GM18507 (cell line): ENCODE data around the gene ARX.

Experiments used
- DNase-seq: peaks from one replicate; pipeline ENCODE4 v3.0.0; 2011; ENCODE audit warnings: low read depth; ENCODE audit not compliant: insufficient read length; ENCODE audit errors: extremely low spot score
- FAIRE-seq: peaks from 2 replicates; lab custom pipeline; 2011; peaks lifted over from hg19 to GRCh38; lab: Jason Lieb, UNC

ARX gene

DNA sequence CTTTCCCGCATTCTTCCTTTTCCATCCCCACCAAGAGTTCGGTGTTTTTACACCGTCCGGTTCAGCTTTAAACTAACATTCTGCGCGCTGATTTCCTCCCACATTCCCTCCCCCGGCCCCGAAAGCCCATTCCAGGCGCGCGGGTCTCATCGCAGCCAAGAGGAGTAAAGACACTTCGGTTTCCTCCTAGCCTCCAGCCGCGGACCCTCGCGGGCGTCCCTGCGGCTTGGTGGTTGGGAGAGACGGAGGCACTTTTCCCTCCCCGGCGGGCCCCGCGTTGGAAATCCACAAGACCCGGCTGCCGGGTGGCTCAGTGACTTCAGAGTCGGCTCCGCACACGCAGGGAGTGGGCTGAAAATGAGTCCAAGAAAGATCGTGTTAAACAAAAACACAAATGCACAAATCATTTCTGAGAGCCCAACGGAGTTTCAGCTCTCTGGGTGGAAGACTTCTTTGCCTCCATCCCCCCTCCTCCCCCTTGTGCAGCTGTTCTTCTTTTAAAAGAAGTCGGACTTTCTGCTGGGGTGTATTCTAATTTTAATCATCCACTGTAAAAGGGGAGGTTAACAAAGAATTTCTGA is 2.0 kb upstream of the ARX start:
- no peak for DNase-seq
- FAIRE-seq = no peak

DNA sequence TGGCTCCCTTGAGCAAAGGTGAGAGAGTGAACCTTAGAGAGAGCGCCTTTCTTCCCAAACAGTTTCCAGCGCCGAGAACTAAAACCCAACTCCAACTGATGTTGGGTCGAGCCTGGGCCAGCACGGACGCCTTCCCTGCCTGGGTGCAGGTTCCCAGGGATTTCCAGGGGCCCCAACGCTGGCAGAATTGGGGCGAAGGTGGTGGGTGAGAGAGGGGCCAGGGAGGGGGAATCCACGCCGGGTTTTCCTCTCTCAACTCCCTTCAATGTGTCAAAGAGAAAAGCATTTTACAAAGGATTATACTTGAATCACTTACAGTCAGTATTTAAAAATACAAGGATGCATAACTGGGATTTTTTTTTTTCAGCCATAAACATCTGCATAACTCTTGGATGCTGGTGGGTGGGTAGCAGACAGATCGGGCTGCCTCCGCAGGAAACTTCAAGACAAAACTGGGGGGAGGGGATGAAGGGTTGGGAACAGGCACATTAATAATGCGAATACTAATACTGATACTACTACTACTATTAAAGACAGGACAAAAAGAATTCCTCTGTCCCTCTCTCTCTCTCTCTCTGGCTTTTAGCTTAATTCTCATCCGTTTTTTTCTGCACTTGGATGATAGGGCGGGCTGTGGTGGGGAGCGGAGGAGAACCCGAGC is 1.3 kb upstream of the ARX start:
- DNase-seq (no peak), FAIRE-seq (no peak)

DNA sequence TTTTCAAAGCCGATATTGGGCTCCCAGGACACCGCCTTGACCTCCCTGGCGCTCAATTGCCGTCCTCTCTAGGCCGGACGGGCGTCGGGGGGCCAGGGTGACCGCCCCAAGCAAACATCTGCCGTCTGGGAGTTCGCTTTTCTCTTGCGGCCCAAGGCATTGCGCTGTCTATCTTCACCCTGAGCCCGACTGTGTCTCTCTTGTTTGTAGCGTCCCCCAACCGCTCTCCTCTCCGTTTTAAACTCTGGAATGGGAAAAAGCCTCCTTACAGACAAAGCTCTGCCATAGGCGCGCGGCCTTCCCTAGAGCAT is 551 bp upstream of the ARX start:
- FAIRE-seq (no peak), DNase-seq (no peak)

DNA sequence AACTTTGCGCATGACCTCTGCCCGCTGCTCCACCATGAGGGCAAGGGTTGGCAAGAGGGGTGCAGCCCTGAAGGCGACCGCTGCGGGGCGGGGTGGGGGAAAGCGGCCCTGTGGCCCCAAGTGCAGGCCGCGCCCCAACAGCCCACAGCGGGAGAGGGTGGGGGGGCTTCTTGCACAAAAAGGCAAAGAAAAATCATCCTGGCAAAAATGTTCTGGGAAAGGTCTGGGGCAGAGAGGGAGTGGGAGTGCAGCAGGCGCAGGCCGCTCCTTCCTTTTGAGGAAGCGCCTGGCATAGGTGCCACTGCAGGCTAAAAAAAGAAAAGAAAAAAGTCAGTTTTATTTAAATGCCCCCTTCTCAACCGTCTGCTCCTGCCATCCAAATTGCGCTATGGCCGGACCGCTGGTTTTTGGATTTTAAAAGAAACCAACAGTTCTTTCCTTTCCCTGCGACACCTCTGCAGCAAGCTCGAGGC is 1.4 kb downstream of the ARX start:
- no peak for DNase-seq
- FAIRE-seq = no peak

DNA sequence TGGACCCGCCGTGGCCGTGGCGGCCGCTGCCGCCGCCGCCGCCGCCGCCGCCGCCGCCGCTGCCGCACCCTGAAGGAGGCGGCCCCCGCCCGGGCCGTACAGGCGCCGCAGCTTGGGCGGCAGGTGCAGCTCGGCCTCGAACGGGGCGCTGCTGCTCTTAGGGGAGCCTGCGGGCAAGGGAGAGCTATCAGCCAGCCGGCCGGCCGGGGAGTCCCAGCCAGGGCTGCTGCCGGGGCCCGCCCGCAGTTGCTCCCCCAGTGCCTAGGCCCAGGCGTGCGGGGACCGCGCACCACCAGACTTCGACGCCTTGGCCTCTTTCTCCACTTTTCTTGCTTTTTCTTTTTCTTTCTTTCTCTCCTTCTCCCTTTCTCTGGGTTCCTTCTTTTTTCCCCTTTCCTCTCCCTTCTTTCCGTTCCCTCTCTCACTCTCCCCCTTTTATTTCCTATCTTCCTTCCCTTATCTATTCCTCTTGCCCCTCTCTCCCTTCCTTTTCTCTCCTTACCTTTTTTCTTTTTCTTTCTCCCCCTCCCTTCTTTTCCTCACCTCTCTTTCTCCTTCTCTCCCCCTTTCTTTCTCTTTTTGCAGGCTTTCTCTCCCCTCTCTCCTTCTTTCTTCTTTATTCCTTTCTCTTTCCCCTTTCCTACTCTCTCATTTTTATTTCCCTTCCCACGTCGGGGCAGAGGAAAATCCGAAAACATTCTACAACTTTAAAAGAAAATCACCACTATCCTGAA is 2.0 kb downstream of the ARX start:
- no peak for FAIRE-seq
- no peak for DNase-seq

DNA sequence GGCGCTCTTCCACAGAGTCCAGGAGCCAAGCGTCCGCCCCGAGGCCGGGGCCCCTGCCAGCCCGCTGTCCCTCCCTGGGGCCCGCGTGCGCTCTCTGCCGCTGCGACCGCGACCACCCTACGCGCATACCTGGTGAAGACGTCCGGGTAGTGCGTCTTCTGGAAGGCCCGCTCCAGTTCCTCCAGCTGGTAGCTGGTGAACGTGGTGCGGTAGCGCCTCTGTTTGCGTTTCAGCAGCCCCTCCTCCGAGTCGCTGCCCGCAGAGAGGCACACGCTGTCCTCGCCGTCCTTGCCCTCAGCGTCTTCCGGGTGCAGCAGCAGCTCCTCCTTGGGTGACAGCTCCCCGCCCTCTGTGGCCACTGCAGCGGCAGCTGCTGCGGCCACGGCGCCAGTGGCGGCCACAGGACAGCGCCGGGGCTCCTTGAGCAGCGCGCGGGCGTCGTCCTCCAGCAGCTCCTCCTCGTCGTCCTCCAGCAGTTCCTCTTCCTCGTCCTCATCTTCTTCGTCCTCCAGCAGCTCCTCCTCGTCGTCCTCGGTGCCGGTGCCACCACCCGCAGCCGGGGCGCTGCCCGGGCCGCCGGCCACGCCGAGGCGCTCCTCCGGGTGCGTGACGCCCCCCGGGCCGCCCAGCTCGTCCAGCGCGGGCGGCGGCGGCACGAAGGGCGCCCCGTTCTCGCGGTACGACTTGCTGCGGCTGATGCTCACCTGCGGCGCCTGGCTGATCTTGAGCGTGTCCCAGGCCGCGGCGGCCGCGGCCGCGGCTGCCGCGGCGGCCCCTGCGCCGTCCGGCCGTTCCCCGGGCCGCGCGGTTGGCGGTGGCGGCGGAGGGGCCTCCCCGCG is 2.8 kb downstream of the ARX start:
- FAIRE-seq (no peak), DNase-seq (no peak)

DNA sequence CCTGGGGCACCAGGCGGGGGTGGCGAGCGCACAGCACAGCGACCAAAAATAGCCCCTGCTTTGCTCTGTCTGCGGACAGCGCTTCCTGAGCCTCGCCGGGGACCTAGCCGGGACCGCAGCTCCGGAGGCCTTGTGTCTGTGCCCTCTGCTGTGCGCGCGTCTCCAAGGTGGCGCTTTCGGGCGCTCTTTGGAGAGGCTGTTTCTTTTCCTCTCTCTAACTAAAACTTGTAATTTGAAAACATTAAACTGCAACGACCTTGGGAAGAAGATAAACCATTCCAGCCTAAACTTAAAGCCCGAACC is 3.4 kb downstream of the ARX start:
- no peak for DNase-seq
- FAIRE-seq = no peak

DNA sequence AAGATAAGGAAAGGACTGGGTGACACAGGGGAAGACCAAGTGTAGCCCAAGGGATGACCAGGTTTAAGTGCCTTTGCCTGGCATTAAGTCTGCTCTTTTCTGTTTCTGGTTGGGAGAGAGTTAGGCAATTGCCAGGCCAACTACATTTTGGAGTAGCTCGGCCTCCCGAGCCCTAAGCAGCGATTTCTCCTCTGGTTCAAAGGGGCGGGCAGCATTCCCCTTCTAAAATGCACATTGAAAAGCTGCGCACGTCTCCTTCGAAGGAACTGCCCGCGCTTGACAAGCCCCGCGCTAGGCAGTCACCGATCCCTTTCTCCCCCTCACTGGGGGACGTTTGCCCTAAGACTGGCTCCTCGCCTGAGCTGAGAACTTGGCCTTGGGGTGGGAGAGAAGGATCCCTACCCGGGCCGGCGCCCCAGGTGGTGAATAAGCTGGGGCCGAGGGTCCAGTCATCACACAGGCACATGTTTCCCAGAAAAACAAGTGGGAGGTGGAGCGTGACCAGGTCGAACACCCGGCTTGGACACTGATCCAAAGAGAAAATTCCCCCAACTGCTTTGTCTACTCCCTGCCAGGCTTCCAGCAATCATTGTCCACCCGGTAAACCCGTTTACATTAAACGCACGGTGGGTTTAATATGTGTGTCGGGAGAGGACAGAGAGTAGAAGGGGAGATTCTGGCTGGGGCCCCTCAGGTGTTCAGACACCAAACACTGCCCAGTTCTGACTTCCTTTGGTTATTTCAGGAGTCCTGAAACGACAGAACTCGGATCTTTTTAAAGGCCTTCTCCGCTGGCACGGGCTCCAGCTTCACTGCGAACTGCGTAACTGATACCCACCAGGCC is 4.0 kb downstream of the ARX start:
- no peak for DNase-seq
- FAIRE-seq = peak; percentile 56

DNA sequence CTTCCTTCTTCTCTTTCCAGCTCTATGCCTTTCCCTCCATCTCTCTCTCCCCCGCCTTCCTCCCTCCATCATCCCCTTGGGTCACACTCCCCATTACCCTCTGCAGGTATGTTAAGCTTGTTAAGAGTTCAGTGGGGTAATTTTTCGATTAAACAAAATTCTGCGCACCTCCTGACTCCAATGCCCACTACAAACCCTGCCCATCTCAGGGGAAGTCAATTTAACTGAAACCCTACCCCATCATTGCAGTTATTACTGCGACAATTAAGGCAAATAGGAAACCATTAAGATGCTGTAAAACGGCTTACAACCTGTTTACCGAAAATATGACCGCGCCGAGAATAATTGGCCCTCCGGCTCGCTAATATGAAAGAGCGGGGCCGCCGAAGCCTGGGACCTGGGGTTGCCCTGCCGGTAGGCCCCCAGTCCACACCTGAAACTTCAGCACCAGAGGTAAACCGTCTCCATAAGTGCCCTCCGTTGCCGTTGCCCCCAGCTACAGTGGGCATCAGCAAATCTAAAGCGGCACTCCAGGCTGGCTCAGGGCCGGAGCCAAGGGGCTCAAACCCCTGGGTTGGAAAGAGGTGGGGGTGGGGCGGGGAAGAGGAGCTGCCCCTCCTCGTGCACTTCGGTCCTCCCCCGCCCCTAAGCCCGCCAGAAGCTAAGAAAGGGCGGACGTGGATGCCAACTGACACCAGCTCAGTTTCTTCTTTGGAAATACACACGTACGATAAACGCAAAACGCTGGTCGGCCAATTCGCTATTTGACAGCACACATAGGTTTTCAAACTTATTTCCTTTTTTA is 4.8 kb downstream of the ARX start:
- no peak for FAIRE-seq

DNA sequence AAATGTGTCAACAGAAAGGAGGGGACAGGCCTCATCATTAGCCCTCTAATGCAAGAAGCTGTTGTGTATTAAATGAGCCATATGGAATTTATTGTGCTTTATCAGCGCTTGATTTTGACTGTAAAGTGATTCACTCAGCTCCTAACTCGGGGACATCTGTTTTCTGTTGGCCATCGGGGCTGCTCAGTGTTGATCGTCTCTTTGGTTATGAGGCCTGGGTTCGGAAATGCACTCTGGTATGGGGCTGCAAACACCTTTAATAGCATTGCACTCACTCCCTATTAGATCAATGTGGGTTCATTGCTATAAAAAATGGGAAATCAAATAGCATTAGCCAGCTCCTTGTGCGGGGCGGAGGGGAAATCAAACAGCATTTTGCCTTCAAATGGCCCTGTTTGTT is 6.4 kb downstream of the ARX start:
- FAIRE-seq (no peak), DNase-seq (no peak)

More for the DNA sequence above, 4.8 kb downstream of the ARX start:
- no peak for DNase-seq

DNA sequence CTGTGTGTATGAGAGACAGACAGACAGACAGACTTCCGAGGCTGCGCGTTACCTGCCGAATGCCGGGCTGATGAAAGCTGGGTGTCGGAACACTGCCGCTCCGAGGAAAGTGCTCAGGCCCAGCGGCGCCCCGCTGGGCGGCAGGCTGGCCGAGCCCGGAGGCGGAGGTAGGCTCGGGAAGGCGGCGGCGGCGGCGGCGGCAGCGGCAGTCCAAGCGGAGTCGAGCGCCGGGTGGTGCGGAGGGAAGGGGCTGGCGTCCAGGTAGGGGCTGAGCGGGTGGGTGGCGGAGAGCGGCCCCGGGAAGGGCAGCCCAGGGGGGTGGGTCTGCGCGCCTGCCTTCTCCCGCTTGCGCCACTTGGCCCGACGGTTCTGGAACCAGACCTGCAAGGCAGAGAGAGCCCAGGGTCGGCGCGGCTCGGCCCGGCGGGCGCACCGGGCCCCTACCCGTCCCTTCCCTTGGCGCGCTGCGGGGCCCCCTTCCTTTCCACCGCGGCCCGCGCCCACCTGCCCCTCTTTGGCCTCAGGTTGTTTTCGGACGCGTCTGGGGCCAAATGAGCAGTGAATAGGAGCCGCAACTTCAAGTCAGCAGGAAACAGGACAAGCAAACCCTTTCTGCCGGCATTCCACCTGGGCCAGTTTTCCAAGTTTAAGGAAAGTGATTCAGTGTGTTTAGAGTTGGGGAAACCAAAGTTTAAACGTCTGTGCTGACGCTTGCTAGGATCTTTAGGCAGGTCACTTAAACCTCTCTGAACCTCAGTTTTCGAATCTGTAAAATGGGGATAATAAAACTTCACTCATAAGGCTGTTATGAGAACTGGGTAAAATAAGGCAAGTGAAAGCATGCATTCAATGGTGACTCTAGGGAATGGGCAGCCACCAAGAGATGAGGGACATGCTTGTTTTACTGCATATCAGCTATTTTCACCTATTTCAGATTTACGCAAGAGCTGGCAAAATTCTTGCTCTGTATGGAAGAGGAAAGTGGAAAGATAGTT is 8.4 kb downstream of the ARX start:
- DNase-seq (no peak), FAIRE-seq (no peak)

DNA sequence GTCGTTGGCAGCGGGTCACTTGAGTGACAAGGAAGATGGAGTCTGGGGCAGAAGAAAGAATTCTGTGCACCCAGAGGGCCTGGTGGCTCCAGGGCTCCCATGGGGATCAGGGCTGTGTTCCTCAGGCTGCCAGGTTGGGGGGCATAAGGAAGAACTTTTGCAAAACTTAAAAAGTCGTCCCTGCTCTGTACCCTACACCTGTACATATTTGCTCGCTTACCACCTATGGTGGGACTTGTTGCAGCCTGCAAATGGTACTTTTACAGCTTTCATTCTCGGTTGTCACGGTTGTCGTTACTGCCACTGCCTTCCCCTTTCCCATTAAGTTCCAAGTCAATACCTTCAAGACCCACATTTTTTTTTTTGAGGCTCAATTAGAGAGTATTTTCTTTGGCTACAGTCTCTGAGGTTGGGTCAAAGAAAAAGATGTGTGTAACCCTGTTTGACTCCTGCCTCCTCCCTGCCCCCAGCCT is 9.1 kb downstream of the ARX start:
- DNase-seq (no peak), FAIRE-seq (no peak)

DNA sequence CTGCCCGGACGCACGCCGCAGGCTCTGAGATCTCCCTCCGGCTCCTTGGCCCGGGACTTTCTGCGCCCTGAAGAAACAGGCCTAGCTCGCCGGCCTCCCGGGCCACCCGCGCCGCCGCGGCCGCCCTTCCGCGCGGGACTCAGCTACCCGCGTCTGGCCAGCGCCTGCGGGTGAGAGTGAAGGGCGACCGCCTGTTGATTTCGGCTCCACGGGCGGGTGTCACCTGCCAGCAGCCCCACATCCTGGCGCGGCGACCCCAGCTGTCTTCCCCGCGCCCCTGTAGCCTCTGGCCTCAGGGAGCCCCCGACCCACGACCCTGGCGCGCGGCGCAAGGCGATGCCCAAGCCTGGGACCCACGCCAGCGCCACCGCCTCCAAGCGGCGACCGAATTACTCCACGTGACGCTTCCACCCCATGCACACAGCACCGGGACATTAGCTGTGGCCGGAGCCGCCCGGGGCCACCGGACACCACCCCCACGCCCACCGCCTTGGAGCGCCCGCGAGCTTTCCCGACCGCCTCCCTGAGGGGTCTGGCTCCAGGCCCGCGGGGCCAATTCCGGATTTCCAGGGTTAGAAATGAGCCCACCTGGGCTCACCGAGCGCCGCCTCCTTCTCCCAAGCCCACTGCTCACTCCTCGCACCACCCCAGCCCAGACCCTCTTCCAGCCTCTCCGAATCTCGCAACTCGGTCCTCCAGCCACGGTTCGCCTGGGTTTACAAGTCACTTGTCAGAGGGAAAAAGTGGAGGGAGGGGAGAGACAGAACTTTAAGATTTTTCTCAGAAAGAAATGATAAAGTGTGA is 10.2 kb downstream of the ARX start:
- no peak for DNase-seq
- FAIRE-seq = no peak

DNA sequence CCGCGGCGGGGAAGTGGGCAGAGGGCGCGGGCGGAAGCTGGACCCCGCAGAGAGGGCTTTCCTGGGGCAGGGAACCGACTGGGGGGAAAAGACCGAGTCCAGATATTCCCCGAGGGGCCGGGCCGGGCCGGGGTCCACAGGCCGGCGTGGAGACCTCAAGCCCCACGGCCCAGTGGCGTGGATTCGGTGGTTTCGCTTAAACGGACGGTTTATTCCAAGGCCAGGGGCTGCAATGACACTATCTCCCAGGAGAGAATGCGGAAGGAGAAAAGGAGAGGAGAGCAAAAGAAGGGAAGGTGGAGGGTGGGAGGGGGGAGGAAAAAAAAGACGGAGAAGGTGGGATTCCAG is 10.8 kb downstream of the ARX start:
- DNase-seq = no peak
- FAIRE-seq = no peak

DNA sequence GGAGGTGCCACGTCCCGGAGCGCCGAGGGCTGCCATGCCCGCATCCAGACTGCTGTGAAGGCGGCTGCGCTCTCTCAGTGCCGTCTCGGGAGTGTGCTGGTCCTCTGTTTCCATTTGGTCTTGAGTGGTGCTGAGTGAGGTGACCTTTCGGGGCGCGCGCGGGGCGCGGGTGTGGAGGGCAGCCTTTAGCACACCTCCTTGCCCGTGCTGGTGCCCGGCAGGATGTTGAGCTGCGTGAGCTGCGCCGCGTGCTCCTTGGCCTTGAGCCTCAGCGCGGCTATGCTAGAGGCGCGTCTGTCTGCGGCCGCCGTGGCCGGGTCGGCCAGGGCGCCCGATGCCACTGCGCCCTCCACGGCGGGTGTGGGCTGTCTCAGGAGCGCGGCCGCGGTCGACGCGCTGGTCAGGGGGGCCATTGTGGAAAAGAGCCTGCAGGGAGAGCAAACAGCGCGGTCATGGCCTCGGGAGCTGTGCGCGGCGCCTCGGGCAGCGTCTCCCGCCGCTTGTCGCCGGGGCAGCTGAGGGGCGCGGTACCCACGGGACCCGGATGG is 11.2 kb downstream of the ARX start:
- FAIRE-seq (no peak), DNase-seq (no peak)

DNA sequence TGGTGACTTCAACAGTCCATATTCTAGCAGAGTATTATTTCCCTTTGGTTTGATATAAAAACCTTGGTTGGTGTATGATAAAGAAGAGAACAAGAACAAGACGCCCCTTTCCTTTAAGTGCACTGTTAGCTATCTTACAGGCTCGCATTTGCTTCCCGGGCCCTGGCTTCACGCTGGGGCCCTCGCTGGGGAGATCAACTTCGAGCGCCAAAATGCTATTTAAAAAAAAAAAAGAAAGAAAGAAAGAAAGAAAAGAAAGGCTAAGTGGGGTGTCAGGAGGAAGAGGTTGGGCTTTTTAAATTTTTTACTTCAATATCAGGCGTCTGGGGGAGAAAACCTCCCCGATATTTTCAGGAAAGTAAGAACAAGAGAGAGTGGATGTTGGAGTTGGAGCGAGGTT is 11.7 kb downstream of the ARX start:
- DNase-seq = no peak
- FAIRE-seq = no peak
